B cell (primary cell): Measurements from ENCODE around the gene PFKFB3. TPM values are rescaled to one million over a fixed set of nuclear protein-coding genes. Genes with fewer than 3 reads are reported as not detected.

Source experiments
- ATAC-seq: fragments of 200-7000 bp; cut with Tn5 transposase; one replicate; pipeline ENCODE4 v1.10.0; 2021; ENCODE audit warnings: low read depth, mild to moderate bottlenecking, moderate number of reproducible peaks, moderate library complexity
- CTCF ChIA-PET: fragments of 350-600 bp; sonication (Branson Sonifier 250); formaldehyde crosslinking; loops from one replicate; lab custom pipeline; 2021; ENCODE audit warnings: antibody characterized with exemption, inconsistent platforms; lab: Charles Lee
- POLR2A ChIA-PET: fragments of 350-600 bp; sonication (Branson Sonifier 250); formaldehyde crosslinking; loops from one replicate; lab custom pipeline; 2021; ENCODE audit warnings: antibody characterized with exemption; lab: Charles Lee
- DNase-seq: peaks from one replicate; pipeline ENCODE4 v3.0.0; 2013
- H2AFZ ChIP-seq: 2 replicates; pipeline ENCODE4 v1.6.1; 2012; ENCODE audit warnings: mild to moderate bottlenecking, low read depth, low read length; ENCODE audit not compliant: insufficient read depth, poor library complexity, severe bottlenecking
- H3K27ac ChIP-seq, 2 donors: 1 replicate in 1 of 2; 2 replicates in 1 of 2; pipeline ENCODE4 v1.5.1; 2012 to 2013; ENCODE audit warnings: low read length in 2 of 2, mild to moderate bottlenecking in 2 of 2, moderate library complexity in 1 of 2
- H3K27me3 ChIP-seq, 4 experiments: fragments of 200-600 bp in 1 of 4; sonication (generic) in 1 of 4; replicated peaks in 1 of 4; 1 replicate in 2 of 4; 2 replicates in 2 of 4; pipeline versions ENCODE4 v1.6.1 to v1.7.0; 2013 to 2016; ENCODE audit warnings: low read length in 3 of 4, mild to moderate bottlenecking in 2 of 4, mixed read lengths in 1 of 4, moderate library complexity in 1 of 4; ENCODE audit not compliant: insufficient read depth in 4 of 4, control insufficient read depth in 3 of 4; ENCODE audit errors: control extremely low read depth in 1 of 4
- H3K36me3 ChIP-seq, 2 experiments: replicated peaks in 1 of 2; 1 replicate in 1 of 2; 2 replicates in 1 of 2; pipeline versions ENCODE4 v1.6.1 to v1.7.1; 2013; ENCODE audit warnings: low read length in 1 of 2; ENCODE audit not compliant: insufficient read depth in 2 of 2, control insufficient read depth in 1 of 2; ENCODE audit errors: control extremely low read depth in 1 of 2, extremely low read depth in 1 of 2
- H3K4me1 ChIP-seq, 2 donors: fragments of 200-600 bp in 1 of 2; sonication (generic) in 1 of 2; 1 replicate in 1 of 2; 2 replicates in 1 of 2; pipeline versions ENCODE4 v1.5.1 to v1.6.1; 2013 to 2017; ENCODE audit warnings: low read length in 2 of 2; ENCODE audit not compliant: control insufficient read depth in 2 of 2, insufficient read depth in 2 of 2
- H3K4me2 ChIP-seq: replicated peaks from 2 replicates; pipeline ENCODE3; 2012; ENCODE audit warnings: mild to moderate bottlenecking, low read depth, low read length; ENCODE audit not compliant: poor library complexity, severe bottlenecking
- H3K4me3 ChIP-seq, 5 experiments: fragments of 200-600 bp in 1 of 5; sonication (generic) in 1 of 5; 1 replicate in 3 of 5; 2 replicates in 2 of 5; pipeline versions ENCODE4 v1.5.1 to v1.7.0; 2011 to 2016; ENCODE audit warnings: low read length in 4 of 5, mild to moderate bottlenecking in 4 of 5, low read depth in 2 of 5, control low read depth in 1 of 5, moderate library complexity in 1 of 5; ENCODE audit not compliant: insufficient read depth in 1 of 5; ENCODE audit errors: control extremely low read depth in 1 of 5, extremely low read depth in 1 of 5
- H3K79me2 ChIP-seq: fragments of 200-600 bp; sonication (generic); one replicate; pipeline ENCODE4 v1.6.0; 2016; ENCODE audit warnings: low read length; ENCODE audit not compliant: control insufficient read depth, insufficient read depth
- H3K9ac ChIP-seq: fragments of 200-600 bp; sonication (generic); 2 replicates; pipeline ENCODE4 v1.6.1; 2017; ENCODE audit warnings: mild to moderate bottlenecking, low read length, moderate library complexity
- H3K9me3 ChIP-seq, 3 donors: one replicate each; pipeline versions ENCODE4 v1.6.1 to v1.7.1; 2013; ENCODE audit warnings: low read length in 2 of 3; ENCODE audit not compliant: control insufficient read depth in 2 of 3, insufficient read depth in 1 of 3; ENCODE audit errors: control extremely low read depth in 1 of 3
- H4K20me1 ChIP-seq: 2 replicates; pipeline ENCODE4 v1.6.0; 2012; ENCODE audit warnings: mild to moderate bottlenecking, low read length; ENCODE audit not compliant: insufficient read depth, control insufficient read depth, poor library complexity, severe bottlenecking
- H3K27ac Mint-ChIP-seq: one replicate; pipeline ENCODE4 v1.8.0; 2021; ENCODE audit warnings: mixed read lengths
- H3K27me3 Mint-ChIP-seq: one replicate; pipeline ENCODE4 v1.8.0; 2021; ENCODE audit warnings: mixed read lengths
- H3K4me1 Mint-ChIP-seq: one replicate; pipeline ENCODE4 v1.8.0; 2021; ENCODE audit warnings: mixed read lengths
- H3K4me3 Mint-ChIP-seq: one replicate; pipeline ENCODE4 v1.8.0; 2021; ENCODE audit warnings: mixed read lengths
- H3K9me3 Mint-ChIP-seq: one replicate; pipeline ENCODE4 v1.8.0; 2022; ENCODE audit warnings: mixed read lengths; ENCODE audit not compliant: insufficient read depth
- EZH2 ChIP-seq: IDR thresholded peaks from 2 replicates; pipeline ENCODE4 v1.6.1; 2012; ENCODE audit warnings: borderline replicate concordance, low read depth, mild to moderate bottlenecking, moderate library complexity, low read length; ENCODE audit not compliant: insufficient read depth, poor library complexity, severe bottlenecking
- WGBS: methylation state at CpG from one replicate; pipeline ENCODE4 v1.1.5; 2013; ENCODE audit warnings: missing lambda C conversion rate; ENCODE audit not compliant: insufficient coverage; 5-methylcytosine and 5-hydroxymethylcytosine counted together
- intact Hi-C: fragments of 100-400 bp; cut with micrococcal nuclease; formaldehyde crosslinking; loops from one replicate; pipeline ENCODE4 v1.10.0; 2022
- polyA plus RNA-seq: library from polyadenylated mRNA; depleted of rRNA; stranded (reverse); fragments of >200 nt; gene quantifications from 2 replicates; pipeline ENCODE4 v1.2.3, GENCODE V29; 2012
- total RNA-seq, 2 donors: library from RNA; stranded (reverse); fragments of 120-200 nt in 1 of 2; gene quantifications; 1 replicate in 1 of 2; 2 replicates in 1 of 2; pipeline versions ENCODE4 v1.2.3 to v1.2.4, GENCODE V29; 2013 to 2022
- TF ChIP-seq, protein P1 (sequence below): fragments of 200-600 bp; IDR thresholded peaks from one replicate; pipeline ENCODE4 v1.8.0; 2022; ENCODE audit warnings: antibody characterized with exemption, mild to moderate bottlenecking

PFKFB3 gene
- total and polyA plus RNA-seq, 2 donors (not counting 1 experiment from before 2014, with no cell fraction given): 13.2 to 239 TPM

GRCh38 chr10:6213257-6213905, 10.6 kb downstream of the PFKFB3 start:
- Histone ChIP-seq H4K20me1 (peaks cover 37% of the 10 kb centered on the region), H3K4me2 (no peak overlapping the region), H3K36me3 (peaks cover 8 to 47% of the 10 kb centered on the region in 2 experiments), H3K27ac (no peak overlapping the region), H2AFZ (no peak overlapping the region), H3K4me1 (no peaks in the 10 kb centered on the region), H3K9ac (no peak overlapping the region), H3K79me2 (peaks cover 35% of the 10 kb centered on the region), H3K4me3 (no peak overlapping the region), H3K27me3 (no peaks in the 10 kb centered on the region), H3K9me3 (no peaks in the 10 kb centered on the region)
- TF ChIP-seq, protein P1, sequence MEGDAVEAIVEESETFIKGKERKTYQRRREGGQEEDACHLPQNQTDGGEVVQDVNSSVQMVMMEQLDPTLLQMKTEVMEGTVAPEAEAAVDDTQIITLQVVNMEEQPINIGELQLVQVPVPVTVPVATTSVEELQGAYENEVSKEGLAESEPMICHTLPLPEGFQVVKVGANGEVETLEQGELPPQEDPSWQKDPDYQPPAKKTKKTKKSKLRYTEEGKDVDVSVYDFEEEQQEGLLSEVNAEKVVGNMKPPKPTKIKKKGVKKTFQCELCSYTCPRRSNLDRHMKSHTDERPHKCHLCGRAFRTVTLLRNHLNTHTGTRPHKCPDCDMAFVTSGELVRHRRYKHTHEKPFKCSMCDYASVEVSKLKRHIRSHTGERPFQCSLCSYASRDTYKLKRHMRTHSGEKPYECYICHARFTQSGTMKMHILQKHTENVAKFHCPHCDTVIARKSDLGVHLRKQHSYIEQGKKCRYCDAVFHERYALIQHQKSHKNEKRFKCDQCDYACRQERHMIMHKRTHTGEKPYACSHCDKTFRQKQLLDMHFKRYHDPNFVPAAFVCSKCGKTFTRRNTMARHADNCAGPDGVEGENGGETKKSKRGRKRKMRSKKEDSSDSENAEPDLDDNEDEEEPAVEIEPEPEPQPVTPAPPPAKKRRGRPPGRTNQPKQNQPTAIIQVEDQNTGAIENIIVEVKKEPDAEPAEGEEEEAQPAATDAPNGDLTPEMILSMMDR: no peak
- TF ChIP-seq EZH2: no peak
- WGBS: 98% methylated on average over 15 of the region's 17 CpGs
- Mint-ChIP-seq H3K4me1 (peaks cover 14% of the 10 kb centered on the region), H3K9me3 (no peaks in the 10 kb centered on the region), H3K27ac (no peak overlapping the region), H3K4me3 (no peak overlapping the region), H3K27me3 (no peaks in the 10 kb centered on the region)
- intact Hi-C loops: no loop called here
- no peak for DNase-seq
- ChIA-PET CTCF (interaction anchor here (1.5 to 1.8 kb wide), 2 partner anchors 185 to 189 kb away, joined by 3 to 9 read pairs; no protein-coding TSS in a partner anchor), POLR2A (no interaction called here)
- ATAC-seq: no peak

DNA sequence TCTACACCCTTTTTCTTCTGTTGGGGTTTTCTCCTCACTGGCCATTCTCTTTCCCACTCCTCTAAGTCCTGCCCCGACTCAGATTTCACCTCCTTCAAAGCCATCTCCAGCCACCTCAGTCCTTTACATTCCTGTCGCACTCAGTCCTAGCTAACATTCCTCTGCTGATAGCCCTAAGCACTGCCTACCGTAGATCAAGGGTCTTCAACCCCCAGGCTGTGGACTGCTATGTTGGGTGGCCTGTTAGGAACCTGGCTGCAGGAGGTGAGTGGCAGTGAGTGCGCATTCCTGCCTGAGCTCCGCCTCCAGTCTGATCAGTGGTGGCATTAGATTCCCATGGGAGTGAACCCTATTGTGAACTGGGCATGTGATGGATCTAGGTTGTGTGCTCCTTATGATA, 11.2 kb downstream of the PFKFB3 start:
- H3K27me3 Mint-ChIP-seq: no peaks in the 10 kb centered on the region
- no peak for ATAC-seq
- ChIA-PET CTCF (interaction anchor here (1.5 to 1.8 kb wide), 2 partner anchors 184 to 188 kb away, joined by 3 to 9 read pairs; no protein-coding TSS in a partner anchor), POLR2A (no interaction called here)
- Histone ChIP-seq H3K9me3 (no peaks in the 10 kb centered on the region), H2AFZ (no peak overlapping the region), H3K4me2 (no peak overlapping the region), H3K36me3 (peaks cover 8 to 52% of the 10 kb centered on the region in 2 experiments), H3K9ac (no peak overlapping the region), H3K4me1 (no peaks in the 10 kb centered on the region), H3K27ac (no peak overlapping the region), H4K20me1 (peaks cover 32% of the 10 kb centered on the region), H3K79me2 (peaks cover 33% of the 10 kb centered on the region), H3K27me3 (no peaks in the 10 kb centered on the region), H3K4me3 (no peak overlapping the region)
- intact Hi-C loops: no loop called here
- no peak for DNase-seq
- H3K4me1 Mint-ChIP-seq: peaks cover 11% of the 10 kb centered on the region
- H3K4me3 Mint-ChIP-seq: no peak overlapping the region
- TF ChIP-seq, protein P1: no peak
- TF ChIP-seq EZH2: no peak
- H3K27ac Mint-ChIP-seq: no peak overlapping the region
- WGBS: 100% methylated on average over 4 of the region's 5 CpGs
- H3K9me3 Mint-ChIP-seq: no peaks in the 10 kb centered on the region
